ENCODE data around the gene COL24A1.

The COL24A1 gene

DNA sequence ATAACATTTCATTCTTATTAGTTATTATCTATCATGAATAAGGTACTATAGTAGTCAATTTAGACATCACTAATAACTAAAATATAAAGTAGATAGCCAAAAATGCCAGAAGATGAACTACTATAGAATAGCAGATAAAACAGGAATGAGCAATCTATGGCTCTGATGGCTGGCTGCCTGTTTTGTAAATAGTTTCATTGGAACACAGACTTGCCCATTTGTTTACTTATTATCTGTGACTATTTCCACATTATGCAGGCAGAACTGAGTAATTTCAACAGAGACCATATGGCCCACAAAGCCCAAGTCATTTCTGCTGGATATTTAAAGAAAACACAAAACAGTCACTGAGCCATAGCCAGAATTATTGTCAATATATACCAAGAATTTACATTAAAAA is 222.1 kb downstream of the COL24A1 start:
- Histone ChIP-seq H3K9ac (ENCODE audit: low read length) (no peak overlapping the region), H3K79me2 (ENCODE audit: control insufficient read depth, insufficient read depth, low read length) (no peaks in the 10 kb centered on the region), H3K23ac (ENCODE audit: low read length) (no peak overlapping the region), H3K4me1 (ENCODE audit: control insufficient read depth, low read depth, low read length) (no peaks in the 10 kb centered on the region), H2BK5ac (ENCODE audit: low read length) (no peak overlapping the region), H2BK15ac (replicated peaks; ENCODE audit: low read depth) (no peak overlapping the region), H3K36me3 (ENCODE audit: control insufficient read depth, insufficient read depth, low read length) (no peaks in the 10 kb centered on the region), H4K5ac (ENCODE audit: low read length) (no peak overlapping the region), H3K4ac (ENCODE audit: low read depth, low read length) (no peak overlapping the region), H3K18ac (ENCODE audit: low read length) (no peak overlapping the region), H2AK5ac (ENCODE audit: low read length) (no peak overlapping the region), H3K4me3 (ENCODE audit: low read length) (no peak overlapping the region), H3K27ac (ENCODE audit: low read depth, low read length) (no peak overlapping the region), H4K8ac (ENCODE audit: low read depth, low read length) (no peak overlapping the region), H3K27me3 (ENCODE audit: insufficient read depth, low read length, poor library complexity) (no peaks in the 10 kb centered on the region), H3K4me2 (ENCODE audit: low read length) (no peak overlapping the region), H3K79me1 (ENCODE audit: low read length) (no peaks in the 10 kb centered on the region), H2BK120ac (ENCODE audit: low read depth, low read length) (no peak overlapping the region), H3K56ac (ENCODE audit: low read length) (no peak overlapping the region)
- DNase-seq = no peak

DNA sequence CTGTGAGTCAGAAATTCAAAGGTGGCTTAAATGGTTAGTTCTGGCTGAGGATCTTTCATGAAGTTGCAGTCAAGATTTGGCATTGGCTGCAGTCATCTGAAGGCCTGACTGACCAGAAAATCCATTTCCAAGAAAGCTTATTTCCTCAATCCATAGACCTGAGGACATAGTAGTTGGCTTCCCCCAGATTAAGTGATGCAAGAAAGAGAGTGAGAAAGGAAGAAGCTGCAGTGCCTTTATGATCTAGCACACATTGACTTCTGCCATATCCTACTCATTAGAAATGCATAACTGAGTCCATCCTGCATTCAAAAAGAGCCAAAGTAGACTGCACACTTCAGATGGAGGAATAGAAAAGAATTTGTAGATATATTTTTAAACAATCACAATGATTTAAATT is 222.6 kb downstream of the COL24A1 start:
- Histone ChIP-seq H2BK15ac (replicated peaks; ENCODE audit: low read depth) (no peak overlapping the region), H3K36me3 (ENCODE audit: control insufficient read depth, insufficient read depth, low read length) (no peaks in the 10 kb centered on the region), H4K5ac (ENCODE audit: low read length) (no peak overlapping the region), H3K9ac (ENCODE audit: low read length) (no peak overlapping the region), H2AK5ac (ENCODE audit: low read length) (no peak overlapping the region), H2BK5ac (ENCODE audit: low read length) (no peak overlapping the region), H3K27ac (ENCODE audit: low read depth, low read length) (no peak overlapping the region), H3K79me2 (ENCODE audit: control insufficient read depth, insufficient read depth, low read length) (no peaks in the 10 kb centered on the region), H3K27me3 (ENCODE audit: insufficient read depth, low read length, poor library complexity) (no peaks in the 10 kb centered on the region), H4K8ac (ENCODE audit: low read depth, low read length) (no peak overlapping the region), H3K18ac (ENCODE audit: low read length) (no peak overlapping the region), H3K4me1 (ENCODE audit: control insufficient read depth, low read depth, low read length) (no peaks in the 10 kb centered on the region), H3K4ac (ENCODE audit: low read depth, low read length) (no peak overlapping the region), H3K4me3 (ENCODE audit: low read length) (no peak overlapping the region), H3K56ac (ENCODE audit: low read length) (no peak overlapping the region), H3K4me2 (ENCODE audit: low read length) (no peak overlapping the region), H2BK120ac (ENCODE audit: low read depth, low read length) (no peak overlapping the region), H3K23ac (ENCODE audit: low read length) (no peak overlapping the region), H3K79me1 (ENCODE audit: low read length) (no peaks in the 10 kb centered on the region)
- no peak for DNase-seq

GRCh38 chr1:85911742-85912141 is 244.8 kb downstream of the COL24A1 start:
- Histone ChIP-seq H3K9ac (ENCODE audit: low read length) (no peak overlapping the region), H4K5ac (ENCODE audit: low read length) (no peak overlapping the region), H3K79me1 (ENCODE audit: low read length) (no peaks in the 10 kb centered on the region), H3K36me3 (ENCODE audit: control insufficient read depth, insufficient read depth, low read length) (no peaks in the 10 kb centered on the region), H2BK5ac (ENCODE audit: low read length) (no peak overlapping the region), H3K79me2 (ENCODE audit: control insufficient read depth, insufficient read depth, low read length) (no peaks in the 10 kb centered on the region), H3K23ac (ENCODE audit: low read length) (no peak overlapping the region), H3K4ac (ENCODE audit: low read depth, low read length) (no peak overlapping the region), H3K4me2 (ENCODE audit: low read length) (no peak overlapping the region), H3K56ac (ENCODE audit: low read length) (no peak overlapping the region), H2AK5ac (ENCODE audit: low read length) (no peak overlapping the region), H3K18ac (ENCODE audit: low read length) (no peak overlapping the region), H2BK120ac (ENCODE audit: low read depth, low read length) (no peak overlapping the region), H3K4me1 (ENCODE audit: control insufficient read depth, low read depth, low read length) (no peaks in the 10 kb centered on the region), H3K27ac (ENCODE audit: low read depth, low read length) (no peak overlapping the region), H3K27me3 (ENCODE audit: insufficient read depth, low read length, poor library complexity) (no peaks in the 10 kb centered on the region), H2BK15ac (replicated peaks; ENCODE audit: low read depth) (no peak overlapping the region), H4K8ac (ENCODE audit: low read depth, low read length) (no peak overlapping the region), H3K4me3 (ENCODE audit: low read length) (no peak overlapping the region)
- no CpG with 5 or more reads among the region's 3 CpGs for WGBS (ENCODE audit: extremely low coverage, insufficient coverage, low lambda C conversion rate)
- DNase-seq = peak; percentile 16

- Histone ChIP-seq H2BK120ac (ENCODE audit: low read depth, low read length) (no peak overlapping the region), H3K27ac (ENCODE audit: low read depth, low read length) (no peak overlapping the region), H3K4me3 (ENCODE audit: low read length) (no peak overlapping the region), H3K79me2 (ENCODE audit: control insufficient read depth, insufficient read depth, low read length) (no peaks in the 10 kb centered on the region), H2BK15ac (replicated peaks; ENCODE audit: low read depth) (no peak overlapping the region), H2AK5ac (ENCODE audit: low read length) (no peak overlapping the region), H4K8ac (ENCODE audit: low read depth, low read length) (no peak overlapping the region), H2BK5ac (ENCODE audit: low read length) (no peak overlapping the region), H3K4me1 (ENCODE audit: control insufficient read depth, low read depth, low read length) (no peaks in the 10 kb centered on the region), H3K36me3 (ENCODE audit: control insufficient read depth, insufficient read depth, low read length) (no peaks in the 10 kb centered on the region), H3K27me3 (ENCODE audit: insufficient read depth, low read length, poor library complexity) (no peaks in the 10 kb centered on the region), H3K4ac (ENCODE audit: low read depth, low read length) (no peak overlapping the region), H3K23ac (ENCODE audit: low read length) (no peak overlapping the region), H3K56ac (ENCODE audit: low read length) (no peak overlapping the region), H3K79me1 (ENCODE audit: low read length) (no peaks in the 10 kb centered on the region), H3K4me2 (ENCODE audit: low read length) (no peak overlapping the region), H3K18ac (ENCODE audit: low read length) (no peak overlapping the region), H3K9ac (ENCODE audit: low read length) (no peak overlapping the region), H4K5ac (ENCODE audit: low read length) (no peak overlapping the region)
- DNase-seq = no peak
Measured at GRCh38 chr1:85900921-85901320, 255.7 kb downstream of the COL24A1 start.

- H4K5ac ChIP-seq (ENCODE audit: low read length) = no peak overlapping the region
- no peak overlapping the region for H2AK5ac ChIP-seq (ENCODE audit: low read length)
- H4K8ac ChIP-seq (ENCODE audit: low read depth, low read length) = no peak overlapping the region
Measured at GRCh38 chr1:85898861-85899260, 257.7 kb downstream of the COL24A1 start.

GRCh38 chr1:85894651-85895050 is 261.9 kb downstream of the COL24A1 start:
- H2BK15ac ChIP-seq (replicated peaks; ENCODE audit: low read depth) = no peak overlapping the region
- no peak overlapping the region for H4K8ac ChIP-seq (ENCODE audit: low read depth, low read length)
- H2BK120ac ChIP-seq (ENCODE audit: low read depth, low read length) = no peak overlapping the region
- H3K4me1 ChIP-seq (ENCODE audit: control insufficient read depth, low read depth, low read length) = no peaks in the 10 kb centered on the region
- H3K23ac ChIP-seq (ENCODE audit: low read length) = no peak overlapping the region
- WGBS (ENCODE audit: extremely low coverage, insufficient coverage, low lambda C conversion rate) = no CpG with 5 or more reads among the region's 4 CpGs
- no peak overlapping the region for H3K27ac ChIP-seq (ENCODE audit: low read depth, low read length)
- H3K79me2 ChIP-seq (ENCODE audit: control insufficient read depth, insufficient read depth, low read length) = no peaks in the 10 kb centered on the region
- H3K36me3 ChIP-seq (ENCODE audit: control insufficient read depth, insufficient read depth, low read length) = no peaks in the 10 kb centered on the region
- H3K9ac ChIP-seq (ENCODE audit: low read length) = no peak overlapping the region
- H3K56ac ChIP-seq (ENCODE audit: low read length) = no peak overlapping the region
- no peaks in the 10 kb centered on the region for H3K79me1 ChIP-seq (ENCODE audit: low read length)
- H3K4ac ChIP-seq (ENCODE audit: low read depth, low read length) = no peak overlapping the region
- no peak overlapping the region for H3K4me2 ChIP-seq (ENCODE audit: low read length)
- H2BK5ac ChIP-seq (ENCODE audit: low read length) = no peak overlapping the region
- H3K18ac ChIP-seq (ENCODE audit: low read length) = no peak overlapping the region
- no peak overlapping the region for H4K5ac ChIP-seq (ENCODE audit: low read length)
- H3K27me3 ChIP-seq (ENCODE audit: insufficient read depth, low read length, poor library complexity) = no peaks in the 10 kb centered on the region
- H2AK5ac ChIP-seq (ENCODE audit: low read length) = no peak overlapping the region
- peak; percentile 51 for DNase-seq
- no peak overlapping the region for H3K4me3 ChIP-seq (ENCODE audit: low read length)

More at GRCh38 chr1:85898861-85899260, 257.7 kb downstream of the COL24A1 start:
- no CpG with 5 or more reads among the region's 2 CpGs for WGBS (ENCODE audit: extremely low coverage, insufficient coverage, low lambda C conversion rate)
- no peak overlapping the region for H3K23ac ChIP-seq (ENCODE audit: low read length)
- H3K79me1 ChIP-seq (ENCODE audit: low read length) = no peaks in the 10 kb centered on the region
- H2BK120ac ChIP-seq (ENCODE audit: low read depth, low read length) = no peak overlapping the region
- no peak overlapping the region for H3K27ac ChIP-seq (ENCODE audit: low read depth, low read length)
- H3K27me3 ChIP-seq (ENCODE audit: insufficient read depth, low read length, poor library complexity) = no peaks in the 10 kb centered on the region
- H3K9ac ChIP-seq (ENCODE audit: low read length) = no peak overlapping the region
- no peak overlapping the region for H3K4me3 ChIP-seq (ENCODE audit: low read length)
- no peaks in the 10 kb centered on the region for H3K79me2 ChIP-seq (ENCODE audit: control insufficient read depth, insufficient read depth, low read length)
- no peak overlapping the region for H3K4me2 ChIP-seq (ENCODE audit: low read length)
- no peak overlapping the region for H3K4ac ChIP-seq (ENCODE audit: low read depth, low read length)
- H2BK5ac ChIP-seq (ENCODE audit: low read length) = no peak overlapping the region
- no peak overlapping the region for H2BK15ac ChIP-seq (replicated peaks; ENCODE audit: low read depth)
- H3K4me1 ChIP-seq (ENCODE audit: control insufficient read depth, low read depth, low read length) = no peaks in the 10 kb centered on the region
- no peaks in the 10 kb centered on the region for H3K36me3 ChIP-seq (ENCODE audit: control insufficient read depth, insufficient read depth, low read length)
- H3K18ac ChIP-seq (ENCODE audit: low read length) = no peak overlapping the region
- no peak overlapping the region for H3K56ac ChIP-seq (ENCODE audit: low read length)
- no peak for DNase-seq

All from mesendoderm (in vitro differentiated cells).